HG02642 (cell line): ENCODE data around the gene RPP25.
A peak's percentile ranks its signal among the peaks of the same experiment; 100 is the strongest.

Experiments used
- ATAC-seq: cut with Tn5 transposase; IDR thresholded peaks from one replicate; pipeline ENCODE4 v1.9.1; 2021; ENCODE audit warnings: mild to moderate bottlenecking; ENCODE audit not compliant: unreplicated experiment, poor library complexity

The RPP25 gene

GRCh38 chr15:74956648-74957475 lies at the start of gene RPP25:
RPP25 (minus strand) TSS chr15:74956772; CDS start chr15:74956583, 189 bp downstream.
- ATAC-seq, result peak; percentile 72

GRCh38 chr15:75002398-75002797 lies 45.8 kb upstream of the RPP25 start:
- no peak for ATAC-seq

- no peak for ATAC-seq
Measured at GRCh38 chr15:75001310-75001709, 44.7 kb upstream of the RPP25 start.

DNA sequence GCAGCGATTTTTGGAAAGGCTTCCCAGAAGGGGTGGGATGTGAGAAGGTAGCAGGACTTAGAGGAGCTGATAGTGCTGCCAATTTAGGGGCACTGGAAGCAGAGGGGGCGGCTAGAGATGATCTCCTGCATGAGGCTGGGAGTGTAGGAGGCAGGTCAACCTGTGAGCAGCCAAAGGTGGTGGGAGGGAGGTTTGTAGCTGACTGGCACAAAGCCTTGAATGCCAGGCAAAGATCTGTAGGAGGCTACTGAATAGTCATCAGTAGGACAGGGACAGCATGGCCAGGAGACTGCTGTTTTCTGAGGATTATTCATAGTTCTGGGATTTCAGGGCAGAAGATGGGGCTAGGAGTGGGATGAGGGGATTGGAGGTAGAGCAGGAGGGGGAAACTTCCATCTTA lies 41.0 kb upstream of the RPP25 start:
- no peak for ATAC-seq

DNA sequence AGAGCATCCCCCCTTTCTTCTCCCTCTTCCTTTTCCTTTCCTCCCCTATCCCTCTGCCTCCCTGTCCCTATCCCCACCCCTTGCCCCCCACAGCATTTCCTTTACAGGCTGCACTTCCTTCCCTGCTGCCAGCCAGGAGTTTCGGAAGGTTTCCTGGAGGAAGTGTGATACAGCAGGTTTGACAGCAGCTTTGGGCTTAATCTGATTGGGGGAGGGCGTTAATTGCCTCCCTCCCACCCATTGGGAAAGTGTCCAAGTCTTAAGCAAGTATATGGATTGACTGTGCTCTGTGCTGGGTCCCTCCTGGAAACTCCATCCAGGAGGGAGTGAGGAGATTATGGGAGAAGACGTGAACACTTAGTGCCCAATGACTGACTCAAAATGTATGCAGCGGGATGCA lies 40.6 kb upstream of the RPP25 start:
- ATAC-seq, result no peak

- no peak for ATAC-seq
Measured at GRCh38 chr15:74995779-74996765, 39.5 kb upstream of the RPP25 start.

DNA sequence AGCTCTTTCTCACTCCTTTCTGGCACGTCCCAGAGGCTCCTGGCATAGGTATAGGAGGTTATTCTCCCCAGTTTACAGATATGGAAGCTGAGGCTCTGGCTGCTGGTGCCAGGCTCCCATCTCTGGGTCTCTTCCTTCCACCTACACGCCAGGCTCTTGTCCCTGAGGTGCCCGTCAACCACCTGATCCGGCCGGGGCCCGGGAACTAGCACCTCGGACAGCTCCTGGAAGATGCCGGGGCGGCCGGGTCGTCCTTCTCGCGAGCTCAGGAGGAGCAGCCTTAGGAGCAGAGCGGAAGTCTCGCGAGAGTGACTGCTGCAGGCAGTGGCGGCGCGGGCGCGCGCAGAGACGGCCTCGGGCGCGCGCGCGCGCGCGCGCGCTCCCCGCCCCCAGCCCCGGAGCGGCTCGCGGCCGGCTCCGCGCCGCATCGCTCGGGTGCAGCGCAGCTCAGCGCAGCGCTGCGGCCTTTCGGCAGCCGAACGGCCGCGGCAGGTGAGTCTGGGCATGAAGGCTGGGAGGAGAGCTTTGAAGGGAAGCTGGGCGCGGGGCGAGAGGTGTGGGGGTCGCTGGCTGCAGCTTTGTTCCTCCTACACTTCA lies 38.7 kb upstream of the RPP25 start, which contains the start of gene SCAMP5:
Gene SCAMP5, plus strand, starts transcription at position 382 of the 597 bp plus-strand sequence. CDS start 16,277 bp downstream, outside the sequence.
- peak; percentile 84 for ATAC-seq

- no peak for ATAC-seq
Measured at GRCh38 chr15:74994685-74995084, 38.1 kb upstream of the RPP25 start.

- no peak for ATAC-seq
Measured at GRCh38 chr15:74994236-74994635, 37.7 kb upstream of the RPP25 start.

DNA sequence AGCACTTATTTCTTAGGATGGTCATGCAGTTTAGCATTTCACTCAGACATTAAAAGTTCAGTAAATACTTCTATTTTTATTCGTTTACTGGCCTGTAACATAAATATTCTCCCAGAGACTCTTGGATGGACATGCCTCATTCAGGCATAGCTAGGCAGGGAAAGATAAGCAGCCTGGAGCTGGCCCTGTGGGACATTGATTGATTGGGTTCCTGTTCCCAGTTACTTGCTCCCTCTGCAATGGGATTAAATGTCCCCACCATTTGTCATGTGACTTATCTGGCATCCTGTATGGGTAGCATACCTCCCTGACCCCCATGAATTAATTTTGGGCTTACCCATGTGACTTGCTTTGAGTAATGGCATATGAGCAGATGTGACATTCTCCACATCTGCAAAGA lies 36.0 kb upstream of the RPP25 start:
- no peak for ATAC-seq

GRCh38 chr15:74989527-74989926 lies 33.0 kb upstream of the RPP25 start:
- no peak for ATAC-seq

- ATAC-seq, result no peak
Measured at GRCh38 chr15:74988007-74988800, 31.6 kb upstream of the RPP25 start.

GRCh38 chr15:74983725-74984231 lies 27.2 kb upstream of the RPP25 start:
- ATAC-seq, result no peak

- ATAC-seq, result no peak
Measured at GRCh38 chr15:74982183-74982582, 25.6 kb upstream of the RPP25 start.

DNA sequence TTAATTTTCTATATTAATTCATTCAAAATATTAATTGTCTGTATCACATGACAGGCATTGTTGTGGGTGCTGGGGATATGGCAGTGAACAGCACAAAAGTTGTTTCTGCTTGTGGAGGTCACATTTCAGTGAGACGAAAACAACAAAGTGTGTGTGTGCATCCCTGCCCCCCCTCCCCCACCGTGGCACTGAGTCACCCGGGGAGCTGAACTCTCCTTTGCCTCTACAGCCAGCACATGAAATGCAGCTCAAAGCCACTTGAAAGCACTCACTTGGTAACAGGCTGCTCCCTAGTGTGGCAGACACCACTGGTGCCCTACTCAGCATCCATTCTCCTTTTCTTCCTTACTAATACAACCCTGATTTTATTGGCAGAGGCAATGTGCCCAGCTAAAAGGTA lies 21.9 kb upstream of the RPP25 start:
- no peak for ATAC-seq

DNA sequence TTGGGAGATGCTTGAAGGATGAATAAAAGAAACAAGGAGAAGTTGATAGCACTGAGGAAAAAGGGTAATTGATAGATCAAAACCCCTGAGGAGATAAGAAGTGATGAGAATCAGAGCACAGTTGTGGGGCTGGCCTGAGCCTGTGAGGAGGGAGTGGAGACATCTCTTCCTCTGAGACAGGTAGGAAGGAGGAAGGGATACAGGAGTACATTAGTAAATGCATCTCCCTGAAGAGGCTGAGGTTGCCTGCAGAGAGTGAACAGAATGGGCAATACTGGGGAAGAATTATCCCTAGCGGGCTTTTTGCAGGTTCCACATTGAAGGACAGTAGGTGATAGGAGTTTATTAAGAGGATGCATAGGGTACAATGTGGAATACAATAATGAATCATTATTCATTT lies 21.5 kb upstream of the RPP25 start:
- no peak for ATAC-seq

GRCh38 chr15:74977599-74977998 lies 21.0 kb upstream of the RPP25 start:
- ATAC-seq, result no peak

DNA sequence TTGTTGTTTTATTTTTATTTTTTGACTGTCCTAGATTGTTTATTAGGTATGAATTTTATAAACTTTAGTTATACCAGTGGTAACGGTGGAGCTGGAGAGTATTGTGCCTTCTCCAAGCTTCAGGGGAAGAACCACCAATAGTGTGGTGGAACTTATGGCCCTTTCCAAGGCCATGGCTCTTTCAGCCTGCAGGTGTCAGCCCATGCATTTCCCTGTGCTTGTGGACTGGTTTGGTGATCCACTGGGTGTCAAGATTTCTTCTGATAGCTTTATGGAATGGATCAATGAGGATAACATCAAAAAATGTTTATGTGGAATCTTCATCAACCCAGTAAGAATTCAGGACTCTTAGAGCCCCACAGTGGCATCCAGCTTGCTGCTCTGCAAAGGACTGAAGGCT lies 19.6 kb upstream of the RPP25 start:
- ATAC-seq, result no peak

GRCh38 chr15:74967670-74968069 lies 11.1 kb upstream of the RPP25 start:
- no peak for ATAC-seq

DNA sequence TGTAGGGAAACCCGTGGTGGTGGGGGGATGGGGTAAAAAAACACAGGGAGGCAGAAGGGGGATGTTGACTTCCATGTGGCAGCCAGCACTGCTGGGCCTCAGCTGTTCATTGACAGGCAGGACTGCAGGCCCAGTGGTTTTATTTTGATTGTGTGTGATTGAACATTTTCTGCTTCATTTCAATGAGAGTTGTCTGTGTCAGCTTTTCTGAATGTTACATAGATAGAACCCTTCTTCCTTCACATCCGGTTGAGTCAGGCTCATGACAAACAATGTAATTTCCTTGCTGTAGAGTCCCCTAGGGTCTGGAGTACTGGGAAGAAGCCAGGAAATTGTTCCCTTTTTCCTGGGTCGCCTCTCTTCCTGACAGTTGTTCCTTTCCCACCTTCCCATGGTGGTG lies 8.2 kb upstream of the RPP25 start:
- no peak for ATAC-seq
